A549 (cell line): ENCODE data around the gene BBS9.

Experiments
- BHLHE40 ChIP-seq: IDR thresholded peaks from 2 replicates; pipeline ENCODE4 v1.6.1; 2012; ENCODE audit warnings: low read depth, low read length, inconsistent platforms
- FOSL2 ChIP-seq, 2 experiments: fragments of 450-650 bp in 1 of 2; fragments of >200 bp in 1 of 2; sonication (Bioruptor Twin) in 1 of 2; formaldehyde crosslinking; IDR thresholded peaks; 2 replicates each; pipeline versions ENCODE4 v1.5.0 to v1.6.1; 2016 to 2020; ENCODE audit warnings: mild to moderate bottlenecking in 1 of 2, moderate library complexity in 1 of 2
- HOXA7 ChIP-seq: fragments of 250-450 bp; sonication (Bioruptor Pico); IDR thresholded peaks from 2 replicates; pipeline ENCODE4 v1.5.0; 2020; ENCODE audit warnings: mild to moderate bottlenecking, moderate library complexity
- NR3C1 ChIP-seq: fragments of >200 bp; sonication (Bioruptor Twin); formaldehyde crosslinking; IDR thresholded peaks from 3 replicates; pipeline ENCODE4 v1.6.1; 2017
- POLR2A ChIP-seq: IDR thresholded peaks from 2 replicates; pipeline ENCODE4 v1.6.1; 2012; ENCODE audit warnings: mild to moderate bottlenecking, low read length
- TP53 ChIP-seq: fragments of 250-450 bp; sonication (Bioruptor Pico); IDR thresholded peaks from 2 replicates; pipeline ENCODE4 v1.5.0; 2021; ENCODE audit warnings: mild to moderate bottlenecking, moderate library complexity
- TF ChIP-seq, protein P1 (sequence below): fragments of >200 bp; sonication (Bioruptor Twin); formaldehyde crosslinking; IDR thresholded peaks from 3 replicates; pipeline ENCODE4 v1.5.1; 2016
- TF ChIP-seq, protein P2 (sequence below): fragments of 450-650 bp; IDR thresholded peaks from 2 replicates; pipeline ENCODE4 v1.6.1; 2014; ENCODE audit warnings: antibody characterized with exemption
- TF ChIP-seq, protein P3 (sequence below): IDR thresholded peaks from 2 replicates; pipeline ENCODE4 v1.6.1; 2012

DNA sequence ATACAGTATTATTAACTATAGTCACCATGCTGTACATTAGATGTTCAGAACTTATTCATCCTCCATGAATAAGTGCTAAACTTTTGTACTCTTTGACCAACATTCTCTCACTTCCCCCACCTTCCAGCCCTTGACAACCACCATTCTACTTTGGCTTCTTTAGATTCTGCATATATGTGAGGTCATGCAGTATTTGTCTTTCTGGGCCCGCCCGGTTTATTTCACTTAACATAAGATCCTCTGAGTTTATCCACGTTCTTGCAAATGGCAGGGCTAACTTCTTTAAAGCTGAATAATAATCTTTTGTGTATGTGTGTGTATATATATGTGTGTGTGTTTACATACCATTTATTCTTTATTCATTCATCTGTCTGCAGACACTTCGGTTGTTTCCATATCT is 336.8 kb downstream of the BBS9 start:
- TF ChIP-seq FOSL2 (IDR thresholded peaks at IDR 0.05) (no peak), FOSL2 (CRISPR knock-in tag; IDR thresholded peaks at IDR 0.05) (no peak), HOXA7 (CRISPR knock-in tag) (no peak), NR3C1 (no peak), TP53 (no peak), BHLHE40 (no peak), POLR2A (no peak)
- TF ChIP-seq, protein P1, sequence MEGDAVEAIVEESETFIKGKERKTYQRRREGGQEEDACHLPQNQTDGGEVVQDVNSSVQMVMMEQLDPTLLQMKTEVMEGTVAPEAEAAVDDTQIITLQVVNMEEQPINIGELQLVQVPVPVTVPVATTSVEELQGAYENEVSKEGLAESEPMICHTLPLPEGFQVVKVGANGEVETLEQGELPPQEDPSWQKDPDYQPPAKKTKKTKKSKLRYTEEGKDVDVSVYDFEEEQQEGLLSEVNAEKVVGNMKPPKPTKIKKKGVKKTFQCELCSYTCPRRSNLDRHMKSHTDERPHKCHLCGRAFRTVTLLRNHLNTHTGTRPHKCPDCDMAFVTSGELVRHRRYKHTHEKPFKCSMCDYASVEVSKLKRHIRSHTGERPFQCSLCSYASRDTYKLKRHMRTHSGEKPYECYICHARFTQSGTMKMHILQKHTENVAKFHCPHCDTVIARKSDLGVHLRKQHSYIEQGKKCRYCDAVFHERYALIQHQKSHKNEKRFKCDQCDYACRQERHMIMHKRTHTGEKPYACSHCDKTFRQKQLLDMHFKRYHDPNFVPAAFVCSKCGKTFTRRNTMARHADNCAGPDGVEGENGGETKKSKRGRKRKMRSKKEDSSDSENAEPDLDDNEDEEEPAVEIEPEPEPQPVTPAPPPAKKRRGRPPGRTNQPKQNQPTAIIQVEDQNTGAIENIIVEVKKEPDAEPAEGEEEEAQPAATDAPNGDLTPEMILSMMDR, result no peak
- TF ChIP-seq, protein P2, sequence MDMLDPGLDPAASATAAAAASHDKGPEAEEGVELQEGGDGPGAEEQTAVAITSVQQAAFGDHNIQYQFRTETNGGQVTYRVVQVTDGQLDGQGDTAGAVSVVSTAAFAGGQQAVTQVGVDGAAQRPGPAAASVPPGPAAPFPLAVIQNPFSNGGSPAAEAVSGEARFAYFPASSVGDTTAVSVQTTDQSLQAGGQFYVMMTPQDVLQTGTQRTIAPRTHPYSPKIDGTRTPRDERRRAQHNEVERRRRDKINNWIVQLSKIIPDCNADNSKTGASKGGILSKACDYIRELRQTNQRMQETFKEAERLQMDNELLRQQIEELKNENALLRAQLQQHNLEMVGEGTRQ, result no peak
- TF ChIP-seq, protein P3, sequence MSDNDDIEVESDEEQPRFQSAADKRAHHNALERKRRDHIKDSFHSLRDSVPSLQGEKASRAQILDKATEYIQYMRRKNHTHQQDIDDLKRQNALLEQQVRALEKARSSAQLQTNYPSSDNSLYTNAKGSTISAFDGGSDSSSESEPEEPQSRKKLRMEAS, result no peak
